ENCODE data around the gene CAPN9. TPM values are rescaled to one million over a fixed set of nuclear protein-coding genes. Genes with fewer than 3 reads are reported as not detected.

The CAPN9 gene
- total RNA-seq, 1 donor from 2014 or later = 0.78 TPM

DNA sequence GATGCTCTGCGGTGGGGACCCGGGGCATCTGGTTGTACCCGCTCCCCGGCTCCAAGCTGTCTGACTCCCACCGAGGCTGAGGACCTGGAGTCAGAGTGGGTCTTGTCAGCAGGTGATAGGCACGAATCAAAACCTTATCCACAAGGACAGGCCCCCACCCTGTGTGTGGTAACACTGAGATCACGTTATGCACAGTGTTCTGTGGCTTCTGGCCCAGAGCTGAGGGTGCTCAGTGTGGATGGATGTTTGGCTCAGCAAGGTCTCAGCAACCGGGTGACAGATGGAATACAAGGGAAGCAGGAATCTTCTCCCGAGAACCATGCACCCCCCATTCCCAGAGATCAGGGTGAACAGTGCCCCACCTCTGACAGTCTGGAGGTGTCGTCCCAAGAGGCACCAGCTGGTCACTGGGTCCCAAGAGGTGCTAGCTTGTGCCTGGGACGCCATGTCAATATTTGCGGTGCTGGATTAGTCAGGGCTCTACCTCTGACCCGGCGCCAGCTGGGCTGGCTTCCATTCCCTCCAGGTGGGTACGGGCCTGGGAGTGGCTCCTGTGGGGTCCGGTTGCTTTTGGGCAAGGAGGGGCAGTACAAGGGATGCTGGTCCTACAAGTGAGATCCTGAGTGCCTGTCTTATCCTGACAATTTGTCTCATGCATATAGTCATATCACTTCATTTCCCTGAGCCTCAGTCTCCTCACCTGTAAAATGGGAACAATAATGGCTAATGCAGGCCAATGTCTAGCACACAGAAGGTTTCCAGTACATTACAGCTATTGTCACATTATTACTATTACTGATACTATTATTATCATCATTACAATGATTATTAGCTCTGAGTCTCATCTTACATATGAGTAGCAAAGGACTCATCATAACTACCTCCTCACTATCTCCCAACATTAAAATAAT, 957 bp downstream of the CAPN9 start:
- H3K27me3 Mint-ChIP-seq (ENCODE audit: low read depth) = no peaks in the 10 kb centered on the region
- H3K4me3 Mint-ChIP-seq = no peak overlapping the region
- no peaks in the 10 kb centered on the region for H3K36me3 Mint-ChIP-seq
- TF ChIP-seq, protein P1, sequence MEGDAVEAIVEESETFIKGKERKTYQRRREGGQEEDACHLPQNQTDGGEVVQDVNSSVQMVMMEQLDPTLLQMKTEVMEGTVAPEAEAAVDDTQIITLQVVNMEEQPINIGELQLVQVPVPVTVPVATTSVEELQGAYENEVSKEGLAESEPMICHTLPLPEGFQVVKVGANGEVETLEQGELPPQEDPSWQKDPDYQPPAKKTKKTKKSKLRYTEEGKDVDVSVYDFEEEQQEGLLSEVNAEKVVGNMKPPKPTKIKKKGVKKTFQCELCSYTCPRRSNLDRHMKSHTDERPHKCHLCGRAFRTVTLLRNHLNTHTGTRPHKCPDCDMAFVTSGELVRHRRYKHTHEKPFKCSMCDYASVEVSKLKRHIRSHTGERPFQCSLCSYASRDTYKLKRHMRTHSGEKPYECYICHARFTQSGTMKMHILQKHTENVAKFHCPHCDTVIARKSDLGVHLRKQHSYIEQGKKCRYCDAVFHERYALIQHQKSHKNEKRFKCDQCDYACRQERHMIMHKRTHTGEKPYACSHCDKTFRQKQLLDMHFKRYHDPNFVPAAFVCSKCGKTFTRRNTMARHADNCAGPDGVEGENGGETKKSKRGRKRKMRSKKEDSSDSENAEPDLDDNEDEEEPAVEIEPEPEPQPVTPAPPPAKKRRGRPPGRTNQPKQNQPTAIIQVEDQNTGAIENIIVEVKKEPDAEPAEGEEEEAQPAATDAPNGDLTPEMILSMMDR (IDR thresholded peaks at IDR 0.05; ENCODE audit: unreplicated experiment) = no peak
- H3K27ac Mint-ChIP-seq = no peak overlapping the region
- peaks cover 32% of the 10 kb centered on the region for H3K4me1 Mint-ChIP-seq
- H3K9me3 Mint-ChIP-seq = no peaks in the 10 kb centered on the region
- no peak for DNase-seq (ENCODE audit: low spot score in 2 of 2, unreplicated experiment in 2 of 2)

DNA sequence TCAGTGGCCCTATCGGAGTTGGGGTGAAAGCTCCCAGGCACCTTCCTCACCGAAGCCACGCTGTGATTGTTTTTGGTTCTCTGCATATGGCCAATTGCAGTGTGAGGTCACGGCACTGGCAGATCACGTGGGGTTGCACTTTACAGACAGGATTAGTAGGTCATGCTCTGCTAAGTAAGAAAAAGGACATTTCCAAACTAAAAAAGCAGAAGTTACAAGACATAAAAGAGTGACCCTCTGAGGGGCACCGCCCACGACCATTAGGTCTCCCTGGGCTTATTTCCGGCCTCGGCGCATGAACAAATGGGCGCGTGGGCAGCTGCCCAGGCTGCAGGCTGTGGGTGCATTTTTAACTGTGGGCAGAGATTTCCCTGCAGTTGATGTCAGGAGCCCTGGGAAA, 2.0 kb downstream of the CAPN9 start:
- Mint-ChIP-seq H3K9me3 (no peaks in the 10 kb centered on the region), H3K4me3 (no peak overlapping the region), H3K36me3 (no peaks in the 10 kb centered on the region), H3K4me1 (peaks cover 31% of the 10 kb centered on the region), H3K27ac (no peak overlapping the region), H3K27me3 (ENCODE audit: low read depth) (no peaks in the 10 kb centered on the region)
- TF ChIP-seq, protein P1 (IDR thresholded peaks at IDR 0.05; ENCODE audit: unreplicated experiment) = no peak
- DNase-seq (ENCODE audit: low spot score in 2 of 2, unreplicated experiment in 2 of 2) = no peak

DNA sequence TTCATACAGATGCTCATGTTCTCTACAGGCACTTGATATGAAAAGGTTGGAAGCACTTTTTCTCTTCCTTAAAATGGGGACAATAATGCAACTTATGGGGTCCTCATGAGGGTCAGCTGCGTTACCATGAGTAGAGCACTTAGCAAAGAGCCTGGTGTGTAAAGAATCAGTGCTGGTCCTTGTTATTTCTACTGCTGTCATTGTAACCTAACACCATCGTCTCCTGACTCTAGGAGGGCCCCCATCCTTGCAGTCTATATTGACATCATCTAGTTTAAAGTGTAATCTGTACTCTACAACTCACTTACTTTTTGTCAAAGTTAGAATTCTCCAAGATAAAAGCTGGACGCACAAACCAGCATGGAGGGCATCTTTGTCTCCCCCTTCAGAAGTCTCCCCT, 2.4 kb downstream of the CAPN9 start:
- Mint-ChIP-seq H3K36me3 (no peaks in the 10 kb centered on the region), H3K27ac (no peak overlapping the region), H3K4me1 (peaks cover 26% of the 10 kb centered on the region), H3K4me3 (no peak overlapping the region), H3K9me3 (no peaks in the 10 kb centered on the region), H3K27me3 (ENCODE audit: low read depth) (no peaks in the 10 kb centered on the region)
- TF ChIP-seq, protein P1 (IDR thresholded peaks at IDR 0.05; ENCODE audit: unreplicated experiment) = no peak
- DNase-seq (ENCODE audit: low spot score in 2 of 2, unreplicated experiment in 2 of 2) = no peak

DNA sequence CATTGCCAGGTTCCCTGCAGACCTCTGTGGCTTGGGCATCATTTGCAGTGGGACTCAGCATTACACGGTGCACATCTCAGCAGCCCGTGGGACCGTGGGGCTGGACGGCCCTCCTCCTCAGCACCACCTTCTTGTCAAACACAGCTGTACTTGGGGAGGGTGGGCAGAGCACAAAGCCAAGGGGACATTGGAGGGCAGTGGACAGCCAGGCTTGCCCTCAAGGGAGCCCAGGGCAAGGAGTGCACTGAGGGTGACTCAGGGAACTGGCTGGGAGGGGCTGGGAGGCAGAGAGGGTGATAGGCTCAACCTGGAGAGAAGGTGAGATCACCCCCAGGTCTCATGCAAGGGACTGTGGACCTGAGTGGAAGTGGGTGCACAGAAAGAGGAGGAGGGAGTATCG, 3.4 kb downstream of the CAPN9 start:
- DNase-seq (ENCODE audit: low spot score in 2 of 2, unreplicated experiment in 2 of 2) = no peak
- TF ChIP-seq, protein P1 (IDR thresholded peaks at IDR 0.05; ENCODE audit: unreplicated experiment) = no peak
- Mint-ChIP-seq H3K36me3 (no peaks in the 10 kb centered on the region), H3K4me1 (peaks cover 26% of the 10 kb centered on the region), H3K4me3 (no peak overlapping the region), H3K27ac (no peak overlapping the region), H3K27me3 (ENCODE audit: low read depth) (no peaks in the 10 kb centered on the region), H3K9me3 (no peaks in the 10 kb centered on the region)

DNA sequence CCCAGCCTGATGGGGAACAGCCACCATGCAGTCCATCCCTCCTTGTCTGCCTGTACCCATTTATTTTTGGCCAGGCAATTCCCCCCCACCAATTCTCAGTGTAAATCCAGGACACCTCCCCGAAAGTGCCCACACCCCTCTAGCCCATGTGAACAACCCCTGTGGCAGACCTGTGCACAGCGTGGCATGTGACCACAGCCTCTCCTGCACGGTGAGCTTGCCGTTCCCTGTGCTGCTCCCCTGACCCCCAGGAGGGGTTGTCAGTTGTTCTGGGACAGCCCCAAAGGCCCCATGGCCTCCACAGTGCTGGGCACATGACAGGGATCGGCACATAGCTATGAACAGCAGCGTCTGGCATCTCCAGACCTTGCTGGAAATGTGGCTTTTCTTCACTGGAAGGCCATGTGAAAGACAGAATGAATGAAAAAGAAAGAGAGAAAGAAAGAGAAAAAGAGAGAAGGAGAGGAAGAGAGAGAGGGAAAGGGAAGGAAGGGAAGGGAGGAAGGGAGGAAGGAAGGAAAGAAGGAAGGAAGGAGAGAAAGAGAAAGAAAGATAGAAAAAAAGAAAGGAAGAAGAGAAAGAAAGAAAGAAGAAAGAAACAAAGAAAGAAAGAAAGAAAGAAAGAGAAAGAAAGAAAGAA, 3.9 kb downstream of the CAPN9 start:
- no peak overlapping the region for H3K27ac Mint-ChIP-seq
- peaks cover under 1% of the 10 kb centered on the region for H3K27me3 Mint-ChIP-seq (ENCODE audit: low read depth)
- peaks cover 26% of the 10 kb centered on the region for H3K4me1 Mint-ChIP-seq
- H3K4me3 Mint-ChIP-seq = no peak overlapping the region
- no peak for DNase-seq (ENCODE audit: low spot score in 2 of 2, unreplicated experiment in 2 of 2)
- H3K36me3 Mint-ChIP-seq = no peaks in the 10 kb centered on the region
- H3K9me3 Mint-ChIP-seq = no peaks in the 10 kb centered on the region
- TF ChIP-seq, protein P1 (IDR thresholded peaks at IDR 0.05; ENCODE audit: unreplicated experiment) = no peak
